GM20000 (cell line): ENCODE measurements around the gene NRARP.

Experiments used
- DNase-seq: peaks from one replicate; pipeline ENCODE4 v3.0.0; 2012; ENCODE audit warnings: low spot score
- CTCF ChIP-seq: IDR thresholded peaks from 2 replicates; pipeline ENCODE4 v1.5.1; 2012; ENCODE audit warnings: mild to moderate bottlenecking, control low read depth; ENCODE audit errors: extremely low read depth, missing control alignments

The NRARP gene

GRCh38 chr9:137293482-137294090, 8.5 kb downstream of the NRARP start:
- no peak for TF ChIP-seq CTCF
- no peak for DNase-seq

GRCh38 chr9:137293094-137293481, 9.0 kb downstream of the NRARP start:
- DNase-seq = no peak

GRCh38 chr9:137286975-137287383, 15.1 kb downstream of the NRARP start:
- TF ChIP-seq CTCF = peak; percentile 35
- DNase-seq = peak; percentile 82

More at GRCh38 chr9:137293094-137293481, 9.0 kb downstream of the NRARP start:
- no peak for TF ChIP-seq CTCF

- no peak for TF ChIP-seq CTCF
- peak; percentile 40 for DNase-seq
Measured at GRCh38 chr9:137281345-137282116, 20.5 kb downstream of the NRARP start.

- peak; percentile 68 for TF ChIP-seq CTCF
- peak; percentile 87 for DNase-seq
Measured at GRCh38 chr9:137280474-137281344, 21.4 kb downstream of the NRARP start.

GRCh38 chr9:137279741-137280473, 22.2 kb downstream of the NRARP start:
- no peak for TF ChIP-seq CTCF
- DNase-seq = no peak
